SK-N-SH (cell line): Measurements from ENCODE around the gene TMEM140. TPM values are rescaled to one million over a fixed set of nuclear protein-coding genes. Genes with fewer than 3 reads are reported as not detected.

ENCODE experiments used
- CTCF ChIA-PET: fragments of 300-600, 350-600 bp; formaldehyde crosslinking; extraction: SDS; loops from one replicate; lab custom pipeline; 2021; lab: Yijun Ruan, JAX
- POLR2A ChIA-PET: fragments of 350-600 bp; sonication (Branson Sonifier 250); formaldehyde crosslinking; extraction: SDS; loops from one replicate; lab custom pipeline; 2020; ENCODE audit warnings: antibody characterized with exemption, inconsistent platforms; lab: Yijun Ruan, JAX
- DNase-seq: peaks from one replicate; pipeline ENCODE4 v3.0.0; 2012
- H2AFZ ChIP-seq: fragments of 200-600 bp; sonication (generic); 2 replicates; pipeline ENCODE4 v1.8.1; 2016; ENCODE audit warnings: antibody characterized with exemption, mild to moderate bottlenecking, low read depth
- H3F3A ChIP-seq: fragments of 200-600 bp; sonication (generic); replicated peaks from 2 replicates; pipeline ENCODE3; 2016; ENCODE audit warnings: antibody characterized with exemption, mild to moderate bottlenecking; ENCODE audit not compliant: insufficient read depth
- H3K27ac ChIP-seq, 2 experiments: fragments of 200-500 bp in 1 of 2; fragments of 200-600 bp in 1 of 2; sonication (Bioruptor generic) in 1 of 2; sonication (generic), shearing (Covaris generic) in 1 of 2; 2 replicates each; pipeline versions ENCODE4 v1.5.1 to v1.6.1; 2014 to 2016; ENCODE audit warnings: low read depth in 2 of 2, inconsistent platforms in 1 of 2, low read length in 1 of 2, mild to moderate bottlenecking in 1 of 2, mixed read lengths in 1 of 2
- H3K27me3 ChIP-seq: fragments of 200-600 bp; sonication (generic), shearing (Covaris generic); 2 replicates; pipeline ENCODE4 v1.6.1; 2016; ENCODE audit warnings: mixed run types; ENCODE audit not compliant: insufficient read depth
- H3K36me3 ChIP-seq, 2 experiments: fragments of 200-500 bp in 1 of 2; fragments of 200-600 bp in 1 of 2; sonication (Bioruptor generic) in 1 of 2; sonication (generic) in 1 of 2; replicated peaks in 1 of 2; 2 replicates each; pipeline versions ENCODE3 to v1.5.1; 2014 to 2016; ENCODE audit warnings: low read length in 1 of 2, mild to moderate bottlenecking in 1 of 2; ENCODE audit not compliant: insufficient read depth in 2 of 2, control insufficient read depth in 1 of 2
- H3K4me1 ChIP-seq, 2 experiments: fragments of 200-500 bp in 1 of 2; fragments of 200-600 bp in 1 of 2; sonication (Bioruptor generic) in 1 of 2; sonication (generic), shearing (Covaris generic) in 1 of 2; 2 replicates each; pipeline versions ENCODE4 v1.5.1 to v1.6.1; 2014 to 2016; ENCODE audit warnings: low read depth in 1 of 2, low read length in 1 of 2, mixed run types in 1 of 2; ENCODE audit not compliant: insufficient read depth in 2 of 2, control insufficient read depth in 1 of 2
- H3K4me2 ChIP-seq: fragments of 200-600 bp; sonication (generic), shearing (Covaris generic); 2 replicates; pipeline ENCODE4 v1.6.1; 2017; ENCODE audit warnings: mixed run types
- H3K4me3 ChIP-seq, 2 experiments: fragments of 200-500 bp in 1 of 2; fragments of 200-600 bp in 1 of 2; sonication (Bioruptor generic) in 1 of 2; sonication (generic), shearing (Covaris generic) in 1 of 2; 2 replicates each; pipeline versions ENCODE4 v1.5.1 to v1.8.1; 2014 to 2016; ENCODE audit warnings: low read depth in 2 of 2, inconsistent platforms in 1 of 2, low read length in 1 of 2, mild to moderate bottlenecking in 1 of 2, mixed read lengths in 1 of 2, moderate library complexity in 1 of 2
- H3K79me2 ChIP-seq: fragments of 200-600 bp; sonication (generic); 2 replicates; pipeline ENCODE4 v1.8.1; 2017; ENCODE audit warnings: mild to moderate bottlenecking; ENCODE audit not compliant: insufficient read depth
- H3K9ac ChIP-seq: fragments of 200-600 bp; sonication (generic); 2 replicates; pipeline ENCODE4 v1.6.1; 2017; ENCODE audit warnings: mixed run types
- H3K9me2 ChIP-seq: fragments of 200-600 bp; sonication (generic); 2 replicates; pipeline ENCODE4 v1.6.1; 2017; ENCODE audit warnings: mixed run types
- H3K9me3 ChIP-seq: fragments of 200-600 bp; sonication (generic); 2 replicates; pipeline ENCODE4 v1.6.1; 2017; ENCODE audit warnings: mixed run types, mild to moderate bottlenecking, moderate library complexity
- H4K20me1 ChIP-seq: fragments of 200-600 bp; sonication (generic); 2 replicates; pipeline ENCODE4 v1.6.1; 2017; ENCODE audit warnings: mild to moderate bottlenecking, mixed run types; ENCODE audit not compliant: insufficient read depth
- EP300 ChIP-seq, 2 experiments: IDR thresholded peaks; 2 replicates each; pipeline versions ENCODE4 v1.4.0 to v1.6.1; 2012; ENCODE audit warnings: borderline replicate concordance in 1 of 2, low read depth in 1 of 2, low read length in 1 of 2
- FOXJ3 ChIP-seq: sonication (generic); formaldehyde crosslinking; IDR thresholded peaks from 2 replicates; pipeline ENCODE4 v1.5.1; 2020; ENCODE audit warnings: mild to moderate bottlenecking, missing genetic modification reagents
- FOXM1 ChIP-seq: IDR thresholded peaks from 2 replicates; pipeline ENCODE4 v1.4.0; 2012; ENCODE audit warnings: low read depth, mild to moderate bottlenecking
- GATA2 ChIP-seq: sonication (generic); formaldehyde crosslinking; IDR thresholded peaks from 2 replicates; pipeline ENCODE4 v1.5.0; 2020; ENCODE audit warnings: mild to moderate bottlenecking, missing genetic modification reagents
- JUND ChIP-seq: IDR thresholded peaks from 2 replicates; pipeline ENCODE4 v1.4.0; 2012
- MEF2A ChIP-seq: IDR thresholded peaks from 2 replicates; pipeline ENCODE4 v1.4.0; 2012; ENCODE audit warnings: low read depth, borderline replicate concordance
- MXI1 ChIP-seq: IDR thresholded peaks from 2 replicates; pipeline ENCODE4 v1.6.1; 2012; ENCODE audit warnings: mild to moderate bottlenecking, low read depth, low read length, improper control_type of control experiment
- NFIC ChIP-seq: IDR thresholded peaks from 2 replicates; pipeline ENCODE4 v1.4.0; 2012; ENCODE audit warnings: borderline replicate concordance
- PBX3 ChIP-seq: IDR thresholded peaks from 2 replicates; pipeline ENCODE4; 2012
- RAD21 ChIP-seq: IDR thresholded peaks from 2 replicates; pipeline ENCODE4 v1.6.1; 2012; ENCODE audit warnings: mild to moderate bottlenecking, low read length
- RFX5 ChIP-seq: IDR thresholded peaks from 2 replicates; pipeline ENCODE4 v1.6.1; 2012; ENCODE audit warnings: mild to moderate bottlenecking, improper control_type of control experiment, low read length
- TAF1 ChIP-seq: IDR thresholded peaks from 2 replicates; pipeline ENCODE4 v1.6.1; 2012; ENCODE audit warnings: low read depth, mild to moderate bottlenecking, low read length, moderate library complexity, borderline replicate concordance
- USF1 ChIP-seq: IDR thresholded peaks from 2 replicates; pipeline ENCODE4 v1.4.0; 2012; ENCODE audit warnings: low read depth, borderline replicate concordance
- WGBS: methylation state at CpG from one replicate; pipeline ENCODE4 v1.1.6; 2017; ENCODE audit warnings: low lambda C conversion rate; 5-methylcytosine and 5-hydroxymethylcytosine counted together
- polyA plus RNA-seq, 3 experiments: library from polyadenylated mRNA; depleted of rRNA; stranded (reverse); fragments of >200 nt; gene quantifications; 2 replicates each; pipeline ENCODE4 v1.2.3, GENCODE V29; 2012

TMEM140 gene
- polyA plus RNA-seq, 1 of the 3 experiments (the other 2 are of a cell fraction): 0.12 TPM

GRCh38 chr7:135154734-135155133 is 6.9 kb downstream of the TMEM140 start:
- TF ChIP-seq MXI1 (no peak), MEF2A (no peak), RFX5 (no peak), PBX3 (no peak), USF1 (no peak), EP300 (IDR thresholded peaks at IDR 0.05; ENCODE audit: borderline replicate concordance in 1 of 2, low read depth in 1 of 2, low read length in 1 of 2) (no peak), TAF1 (no peak), FOXJ3 (CRISPR knock-in tag) (no peak), GATA2 (CRISPR knock-in tag) (no peak), NFIC (no peak), FOXM1 (no peak)
- POLR2A ChIA-PET: no interaction called here
- Histone ChIP-seq H3K4me1 (peaks cover 0 to 2% of the 10 kb centered on the region in 2 experiments; a peak in 1 of 4 replicates), H3F3A (peaks cover 3% of the 10 kb centered on the region), H3K4me2 (no peak overlapping the region), H3K79me2 (no peaks in the 10 kb centered on the region), H3K9me3 (no peaks in the 10 kb centered on the region; the same call in 1 of the 2 replicates), H3K9ac (no peak overlapping the region), H3K27me3 (no peaks in the 10 kb centered on the region), H3K9me2 (no peaks in the 10 kb centered on the region), H2AFZ (no peak overlapping the region), H4K20me1 (no peaks in the 10 kb centered on the region), H3K36me3 (no peaks in the 10 kb centered on the region), H3K27ac (no peak overlapping the region), H3K4me3 (no peak overlapping the region)
- DNase-seq: no peak
- CTCF ChIA-PET: no interaction called here
- WGBS: 14% methylated on average over 1 of the region's 1 CpG

GRCh38 chr7:135156290-135156689 is 8.4 kb downstream of the TMEM140 start:
- H3K4me1 ChIP-seq: peaks cover 4 to 11% of the 10 kb centered on the region in 2 experiments; a peak in 3 of 4 replicates
- TF ChIP-seq RAD21 (no peak), RFX5 (no peak), JUND (no peak)
- TF ChIP-seq, all 33 proteins: peak for 0
- 5% methylated on average over 1 of the region's 1 CpG for WGBS
- Histone ChIP-seq H3K4me2 (no peak overlapping the region), H3K9me3 (no peaks in the 10 kb centered on the region; the same call in 1 of the 2 replicates), H3K27me3 (no peaks in the 10 kb centered on the region), H3K9me2 (no peaks in the 10 kb centered on the region), H3K36me3 (no peaks in the 10 kb centered on the region), H3K4me3 (no peak overlapping the region), H4K20me1 (no peaks in the 10 kb centered on the region), H3K27ac (no peak overlapping the region), H3K9ac (no peak overlapping the region), H2AFZ (no peak overlapping the region), H3K79me2 (no peaks in the 10 kb centered on the region), H3F3A (peaks cover 6% of the 10 kb centered on the region)
- DNase-seq: no peak
- ChIA-PET CTCF (no interaction called here), POLR2A (no interaction called here)
